Stimulated activated CD4-positive, alpha-beta T cell treated with anti-CD3 and anti-CD28 coated beads, Interleukin-15, amount 100 ng/mL, for 48 hours (primary cell): ENCODE data around the gene RASGRF1.

ENCODE experiments used
- DNase-seq, 2 donors: peaks; one replicate each; pipeline ENCODE4 v3.0.0-alpha.2; 2020; ENCODE audit warnings: low read depth in 2 of 2

The RASGRF1 gene

DNA sequence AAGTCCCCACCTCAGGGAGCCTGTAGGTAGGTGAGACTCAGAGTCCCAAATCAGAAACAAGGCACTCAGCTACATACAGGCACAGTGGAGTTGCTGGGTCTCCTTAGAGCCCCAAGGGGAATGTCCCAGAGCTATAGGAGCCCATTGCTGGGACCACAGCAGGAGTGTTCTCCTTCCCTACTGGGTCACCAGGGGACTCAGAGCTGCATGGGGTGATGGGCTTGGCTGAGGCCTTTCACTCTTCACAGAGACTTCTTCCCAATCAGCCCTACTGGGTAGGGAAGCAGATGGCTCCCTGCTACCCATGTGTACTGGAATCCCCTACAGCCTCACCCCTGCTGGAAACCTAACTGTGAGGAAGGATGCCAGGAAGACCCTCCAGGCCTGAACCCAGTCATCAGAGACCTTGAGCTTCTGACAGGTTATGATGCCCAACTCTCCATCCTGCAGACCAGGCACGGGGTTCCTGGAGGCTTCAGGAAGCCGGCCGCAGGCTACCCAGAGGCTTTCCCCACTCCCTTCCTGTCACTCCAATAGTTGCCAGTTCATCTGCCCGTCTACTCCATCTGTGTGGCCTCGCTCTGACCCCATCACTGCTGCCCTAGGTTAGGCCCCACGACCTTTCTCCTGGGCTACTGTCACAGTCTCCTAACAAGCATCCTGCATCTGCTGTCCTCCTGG is 24.0 kb downstream of the RASGRF1 start:
- DNase-seq: no peak

GRCh38 chr15:79065706-79066376 is 24.7 kb downstream of the RASGRF1 start:
- no peak for DNase-seq

- DNase-seq: no peak
These were observed 25.2 kb downstream of the RASGRF1 start for GRCh38 chr15:79065361-79065705.

DNA sequence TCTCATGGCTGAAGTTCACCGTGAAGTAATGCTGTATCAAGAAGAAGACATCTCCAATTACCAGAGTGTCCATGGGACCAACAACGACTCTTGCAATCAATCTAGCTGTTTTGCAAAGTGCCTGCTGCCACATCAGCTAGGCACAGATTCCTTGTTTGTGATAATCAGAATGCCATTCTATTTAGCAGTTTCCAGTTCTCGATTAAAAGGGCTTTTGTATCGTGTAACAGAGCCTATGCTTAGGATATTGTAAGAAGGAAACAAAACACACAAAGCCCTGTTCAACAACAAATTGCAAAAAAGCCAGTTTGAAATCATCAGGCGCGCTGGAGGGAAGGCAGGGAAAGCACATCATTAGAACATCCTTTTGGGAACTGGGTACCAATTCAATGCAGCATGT is 26.1 kb downstream of the RASGRF1 start:
- no peak for DNase-seq

DNA sequence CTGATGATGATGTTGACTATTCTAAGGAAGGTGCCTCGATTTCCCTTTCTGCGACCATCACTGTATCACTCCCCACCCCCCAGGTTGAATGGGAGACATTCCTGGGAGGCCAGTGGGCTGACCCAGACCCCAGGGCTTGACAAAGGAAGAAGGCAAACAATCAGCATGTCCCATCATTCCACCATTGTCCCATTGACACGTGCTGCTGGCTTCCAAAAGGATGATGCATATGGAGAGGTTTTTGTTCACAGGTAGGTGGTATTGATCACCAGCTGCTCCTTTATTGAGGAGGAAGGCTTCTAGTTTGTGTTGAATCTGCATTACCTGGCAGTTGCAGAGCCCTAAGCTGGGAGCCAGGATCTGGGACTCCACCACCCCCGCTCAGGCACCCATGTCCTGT is 30.4 kb downstream of the RASGRF1 start:
- DNase-seq: no peak

DNA sequence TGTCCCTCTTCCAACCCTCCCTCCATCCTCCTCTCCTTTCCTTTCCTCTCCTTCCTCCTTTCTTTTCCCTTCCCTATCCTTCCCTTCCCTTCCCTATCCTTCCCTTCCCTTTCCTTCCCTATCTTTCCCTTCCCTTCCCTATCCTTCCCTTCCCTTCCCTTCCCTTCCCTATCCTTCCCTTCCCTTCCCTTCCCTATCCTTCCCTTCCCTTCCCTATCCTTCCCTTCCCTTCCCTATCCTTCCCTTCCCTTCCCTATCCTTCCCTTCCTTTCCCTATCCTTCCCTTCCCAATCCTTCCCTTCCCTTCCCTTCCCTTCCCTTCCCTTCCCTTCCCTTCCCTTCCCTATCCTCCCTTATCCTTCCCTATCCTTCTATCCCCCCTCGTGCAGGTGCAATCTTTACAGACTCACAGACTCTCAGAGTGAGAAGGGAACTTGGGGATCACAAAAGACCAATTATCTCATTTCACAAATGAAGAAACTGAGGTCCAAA is 31.5 kb downstream of the RASGRF1 start:
- no peak for DNase-seq

DNA sequence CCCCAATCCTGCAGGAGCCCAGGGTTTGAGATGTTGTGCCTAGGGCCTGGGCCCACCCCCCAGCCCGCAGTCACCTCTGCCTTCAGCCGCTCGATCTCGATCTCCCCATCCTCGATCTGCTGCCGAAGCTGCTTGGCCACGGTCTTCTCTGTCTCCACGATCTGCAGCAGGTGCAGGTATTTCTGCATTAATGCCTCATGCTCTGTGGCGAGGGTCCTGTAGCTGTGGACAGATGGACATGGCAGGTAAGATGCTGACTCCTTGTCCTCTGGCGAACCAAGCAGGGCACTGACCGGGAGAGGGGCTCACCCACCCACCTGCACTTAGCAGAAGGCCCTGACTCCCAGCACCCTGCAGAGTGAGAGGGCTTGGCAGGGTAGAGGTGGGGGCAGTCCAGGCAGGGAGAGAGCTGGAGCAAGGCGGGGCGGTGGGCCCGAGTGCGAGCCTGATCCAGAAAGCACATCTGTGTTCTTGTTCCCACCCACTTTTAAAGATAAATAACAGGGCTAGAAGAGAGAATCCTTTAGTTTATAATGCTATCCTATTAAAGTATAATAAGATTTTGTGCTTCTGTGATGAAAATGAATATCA is 32.2 kb downstream of the RASGRF1 start:
- DNase-seq: no peak

- no peak for DNase-seq
These were observed 33.5 kb downstream of the RASGRF1 start for GRCh38 chr15:79057050-79057449.

- DNase-seq: no peak
These were observed 36.2 kb downstream of the RASGRF1 start for GRCh38 chr15:79054350-79054749.

DNA sequence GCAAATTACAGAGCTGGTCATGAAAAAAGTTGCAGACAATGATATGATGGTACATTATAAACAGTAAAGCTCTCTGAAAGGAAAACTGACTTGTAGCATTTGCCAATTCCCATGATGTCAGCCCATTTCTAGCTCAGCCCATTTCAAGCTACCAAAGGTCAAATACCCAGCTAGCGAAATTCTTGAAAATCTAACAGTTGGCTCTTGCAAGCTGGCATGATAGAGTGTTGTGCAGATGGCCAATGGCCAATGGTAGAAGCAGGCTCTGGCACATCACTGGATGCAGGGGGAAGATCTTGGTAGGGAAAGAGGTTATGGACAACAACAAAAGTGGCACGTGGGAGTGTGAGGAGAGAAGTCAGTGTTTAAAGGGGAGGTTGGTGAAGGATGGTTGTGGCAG is 36.7 kb downstream of the RASGRF1 start:
- DNase-seq: no peak

DNA sequence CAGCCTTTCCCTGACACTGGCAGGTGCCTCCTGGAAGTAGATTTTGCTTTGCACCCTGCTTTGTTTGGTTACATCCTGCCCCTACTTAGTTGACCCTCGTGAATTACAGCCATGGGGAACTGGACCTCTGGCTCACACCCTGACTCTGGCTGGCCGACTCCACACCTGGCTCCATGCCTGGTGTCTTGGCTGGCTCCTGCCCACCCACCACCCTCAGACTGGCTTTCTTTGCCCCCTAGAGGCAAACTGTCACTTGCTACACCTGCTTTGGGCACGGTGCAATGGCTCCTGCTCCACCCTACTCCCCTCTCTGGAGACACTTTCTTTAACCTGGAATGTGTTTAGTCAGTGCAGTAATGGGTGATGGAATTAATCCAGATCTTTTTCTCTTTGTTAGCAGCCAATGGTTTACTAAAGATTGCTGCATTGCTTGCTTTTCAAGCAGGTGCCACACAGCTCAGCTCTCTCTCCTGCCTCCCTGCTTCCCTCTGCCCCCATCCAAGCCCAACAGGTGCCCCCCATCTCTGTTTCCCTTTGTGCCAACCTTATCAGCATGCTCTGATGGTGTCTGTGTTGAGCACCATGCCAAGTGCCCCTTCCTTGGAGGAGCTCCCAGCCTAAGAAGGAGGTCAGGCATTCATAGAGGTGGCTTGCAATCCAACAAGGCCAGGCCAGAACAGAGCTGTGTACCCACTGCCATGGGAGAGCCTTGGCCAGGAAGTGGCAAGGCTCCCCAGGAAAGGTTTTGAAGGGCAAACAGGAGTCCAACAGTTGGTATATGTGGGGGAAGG is 38.4 kb downstream of the RASGRF1 start:
- DNase-seq: no peak

DNA sequence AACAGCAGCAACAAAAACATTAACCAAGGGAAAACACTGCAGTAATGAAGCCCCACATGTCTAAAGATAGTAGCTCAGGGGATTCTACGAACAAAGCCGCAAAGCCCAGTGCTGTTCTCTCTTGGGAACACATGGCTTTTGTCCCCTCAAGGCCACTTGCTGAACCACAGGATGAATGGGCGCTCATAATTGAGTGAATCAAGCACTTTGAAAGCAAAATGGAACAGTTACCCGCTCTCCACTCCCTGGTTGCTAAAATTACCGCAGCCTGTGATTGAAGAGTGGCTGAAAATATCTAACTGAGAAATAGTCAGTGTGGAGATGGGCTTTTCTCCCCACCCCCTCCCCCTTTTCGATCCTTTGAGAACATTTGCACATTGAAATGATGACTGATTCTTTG is 39.6 kb downstream of the RASGRF1 start:
- DNase-seq: no peak

DNA sequence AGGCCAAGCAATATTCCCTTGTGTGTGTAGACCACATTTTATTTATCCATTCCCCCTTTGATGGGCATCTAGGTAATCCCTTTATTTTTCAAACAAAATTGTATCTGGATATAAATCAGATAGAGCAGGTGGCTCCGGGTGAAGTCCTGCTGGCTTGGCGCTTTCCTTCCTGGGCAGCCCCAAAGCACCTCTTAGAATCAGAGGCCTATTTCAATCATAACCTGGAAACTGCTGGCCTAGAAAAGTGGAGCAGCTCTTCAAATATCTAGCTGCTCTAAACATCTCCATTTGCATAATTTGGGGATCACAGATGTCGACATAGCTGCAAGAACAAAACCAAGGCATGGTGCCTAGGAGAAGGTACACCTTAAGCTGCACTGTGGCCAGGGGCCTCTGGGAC is 40.2 kb downstream of the RASGRF1 start:
- no peak for DNase-seq

GRCh38 chr15:79049416-79049815 is 41.2 kb downstream of the RASGRF1 start:
- DNase-seq: no peak

DNA sequence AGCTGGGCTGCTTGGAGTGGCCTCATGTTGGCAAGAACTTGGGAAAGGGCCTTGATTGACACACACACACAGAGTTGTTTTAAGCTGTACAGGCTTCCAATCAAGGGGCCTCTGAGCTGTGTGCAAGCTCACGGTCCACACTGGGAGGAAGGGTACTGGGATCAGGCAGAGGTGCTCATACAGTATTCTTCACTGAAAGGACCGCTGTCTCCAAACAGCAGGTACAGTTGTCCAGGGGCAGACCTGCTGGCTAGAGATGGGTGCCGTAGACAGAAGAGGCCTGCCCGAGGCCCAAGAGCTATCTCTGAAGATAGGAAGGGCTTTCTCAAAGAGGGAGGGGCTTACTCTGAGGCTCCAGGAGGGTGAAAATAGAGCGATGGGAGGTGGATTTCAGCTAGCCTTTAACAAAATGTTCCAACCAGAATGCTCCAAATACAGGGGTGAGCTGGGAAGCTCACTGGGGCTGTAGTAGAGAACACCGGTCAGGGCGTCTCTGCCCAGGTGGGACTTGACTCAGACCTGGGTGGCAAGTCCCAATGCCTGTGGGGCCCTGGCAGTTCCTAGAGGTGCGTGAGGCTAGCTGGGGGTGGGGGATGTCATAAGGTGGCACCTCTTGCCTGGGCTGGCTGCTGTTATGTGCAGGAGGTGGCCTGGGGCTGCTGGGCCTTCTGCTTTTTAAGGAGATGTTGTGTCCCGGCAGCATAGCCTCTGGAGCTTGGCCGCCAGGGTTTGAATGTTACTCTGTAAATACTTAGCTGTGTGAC is 42.7 kb downstream of the RASGRF1 start:
- DNase-seq: no peak

- DNase-seq: no peak
These were observed 43.7 kb downstream of the RASGRF1 start for GRCh38 chr15:79046691-79047404.

DNA sequence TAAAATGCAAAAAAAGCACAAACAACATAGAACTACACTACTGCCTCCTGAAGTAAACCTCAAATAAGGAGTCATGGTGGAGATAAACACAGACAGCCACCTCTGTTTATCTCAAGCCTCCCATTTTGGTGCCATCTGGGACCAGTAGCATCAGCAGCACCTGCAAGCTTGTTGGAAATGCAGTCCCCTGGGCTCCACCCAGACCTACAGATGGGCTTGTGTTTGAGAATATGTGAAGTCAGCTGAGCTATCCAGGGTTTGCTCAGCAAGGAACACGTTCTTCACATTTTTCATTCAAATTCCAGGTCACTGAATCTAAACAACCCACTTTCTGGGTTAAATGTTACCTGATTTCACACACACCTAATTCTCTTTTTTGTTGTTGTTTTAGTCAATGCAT is 45.5 kb downstream of the RASGRF1 start:
- no peak for DNase-seq

GRCh38 chr15:79042213-79042928 is 48.2 kb downstream of the RASGRF1 start:
- no peak for DNase-seq

GRCh38 chr15:79041601-79042168 is 48.9 kb downstream of the RASGRF1 start:
- no peak for DNase-seq

DNA sequence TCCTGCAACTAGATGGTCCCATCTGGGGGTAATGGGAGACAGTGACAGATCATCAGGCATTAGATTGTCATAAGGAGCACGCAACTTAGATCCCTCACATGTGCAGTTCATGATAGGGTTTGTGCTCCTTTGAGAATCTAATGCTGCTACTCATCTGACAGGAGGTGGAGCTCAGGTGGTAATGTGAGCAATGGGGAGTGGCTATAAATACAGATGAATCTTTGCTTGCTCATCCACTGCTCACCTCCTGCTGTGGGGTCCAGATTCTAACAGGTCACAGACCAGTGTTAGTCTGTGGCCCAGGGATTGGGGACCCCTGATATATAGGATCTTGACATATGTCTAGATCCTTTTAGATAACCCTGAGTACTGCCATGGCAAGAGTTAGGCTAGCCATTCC is 52.7 kb downstream of the RASGRF1 start:
- no peak for DNase-seq
